H1 (cell line): ENCODE measurements around the gene C2CD5. TPM values are rescaled to one million over a fixed set of nuclear protein-coding genes. Genes with fewer than 3 reads are reported as not detected.

ENCODE experiments used
- CTCF ChIA-PET: fragments of 300-600 bp; sonication (Branson Sonifier 250); formaldehyde crosslinking; loops from one replicate; lab custom pipeline; 2021; ENCODE audit not compliant: partially characterized antibody; lab: Charles Lee
- POLR2A ChIA-PET: fragments of 300-600 bp; sonication (Branson Sonifier 250); formaldehyde crosslinking; loops from one replicate; lab custom pipeline; 2021; ENCODE audit warnings: inconsistent platforms; ENCODE audit not compliant: partially characterized antibody; lab: Charles Lee
- DNase-seq, 2 experiments: peaks; one replicate each; pipeline versions ENCODE4 v3.0.0 to v3.0.0-alpha.2; 2010 to 2022; ENCODE audit warnings: low spot score in 2 of 2, low read depth in 1 of 2, mixed read lengths in 1 of 2
- FAIRE-seq: peaks from 2 replicates; lab custom pipeline; 2011; peaks lifted over from hg19 to GRCh38; lab: Jason Lieb, UNC
- H2AFZ ChIP-seq: 2 replicates; pipeline ENCODE4 v1.8.1; 2012; ENCODE audit warnings: low read length, inconsistent platforms
- H2AK5ac ChIP-seq: 2 replicates; pipeline ENCODE4 v1.6.1; 2013; ENCODE audit warnings: low read depth, low read length
- H2BK120ac ChIP-seq: replicated peaks from 2 replicates; pipeline ENCODE3; 2013; ENCODE audit warnings: low read depth, low read length, inconsistent platforms
- H2BK12ac ChIP-seq: 2 replicates; pipeline ENCODE4 v1.6.1; 2013; ENCODE audit warnings: low read depth, low read length
- H2BK15ac ChIP-seq: 2 replicates; pipeline ENCODE4 v1.6.1; 2013; ENCODE audit warnings: low read length
- H2BK20ac ChIP-seq: 2 replicates; pipeline ENCODE4 v1.6.1; 2013; ENCODE audit warnings: low read length
- H2BK5ac ChIP-seq: 2 replicates; pipeline ENCODE4 v1.6.1; 2013; ENCODE audit warnings: low read depth, low read length
- H3K14ac ChIP-seq: 2 replicates; pipeline ENCODE4 v1.6.1; 2013; ENCODE audit warnings: inconsistent platforms; ENCODE audit not compliant: insufficient read length
- H3K18ac ChIP-seq: 2 replicates; pipeline ENCODE4 v1.6.1; 2013; ENCODE audit warnings: low read length; ENCODE audit errors: extremely low read depth
- H3K23ac ChIP-seq: 2 replicates; pipeline ENCODE4 v1.6.1; 2013; ENCODE audit warnings: inconsistent platforms; ENCODE audit not compliant: insufficient read length
- H3K23me2 ChIP-seq: 2 replicates; pipeline ENCODE4 v1.6.1; 2013; ENCODE audit warnings: low read depth, low read length
- H3K27ac ChIP-seq: 2 replicates; pipeline ENCODE4 v1.6.1; 2011; ENCODE audit warnings: low read depth, low read length, inconsistent platforms
- H3K27me3 ChIP-seq, 4 experiments: replicated peaks in 1 of 4; 1 replicate in 1 of 4; 2 replicates in 3 of 4; pipeline versions ENCODE4 v1.6.1 to v1.8.1; 2011 to 2013; ENCODE audit warnings: low read length in 3 of 4, mild to moderate bottlenecking in 3 of 4, inconsistent platforms in 2 of 4, mixed read lengths in 2 of 4, moderate library complexity in 1 of 4; ENCODE audit not compliant: control insufficient read depth in 3 of 4, insufficient read depth in 3 of 4; ENCODE audit errors: extremely low read depth in 1 of 4
- H3K36me3 ChIP-seq, 4 experiments: 2 replicates each; pipeline versions ENCODE4 v1.6.1 to v1.8.1; 2011 to 2013; ENCODE audit warnings: mild to moderate bottlenecking in 4 of 4, low read length in 3 of 4, moderate library complexity in 2 of 4, control low read depth in 1 of 4, inconsistent platforms in 1 of 4; ENCODE audit not compliant: insufficient read depth in 4 of 4, control insufficient read depth in 2 of 4
- H3K4ac ChIP-seq: replicated peaks from 2 replicates; pipeline ENCODE3; 2013; ENCODE audit warnings: low read length, low read depth, mixed read lengths, inconsistent platforms; ENCODE audit not compliant: insufficient read length
- H3K4me1 ChIP-seq, 4 experiments: replicated peaks in 1 of 4; 1 replicate in 1 of 4; 2 replicates in 3 of 4; pipeline versions ENCODE4 v1.6.1 to v1.8.1; 2011 to 2013; ENCODE audit warnings: low read length in 3 of 4, inconsistent platforms in 2 of 4, mixed read lengths in 1 of 4; ENCODE audit not compliant: insufficient read depth in 4 of 4, control insufficient read depth in 3 of 4
- H3K4me2 ChIP-seq, 2 experiments: 2 replicates each; pipeline versions ENCODE4 v1.6.1 to v1.8.1; 2011 to 2013; ENCODE audit warnings: low read depth in 2 of 2, low read length in 2 of 2, control low read depth in 1 of 2, inconsistent platforms in 1 of 2, mild to moderate bottlenecking in 1 of 2; ENCODE audit not compliant: insufficient read depth in 1 of 2
- H3K4me3 ChIP-seq, 4 experiments: fragments of 200-600, 300-600 bp in 1 of 4; sonication (generic), shearing (Covaris generic), sonication (Bioruptor Twin) in 1 of 4; 2 replicates each; pipeline versions ENCODE4 v1.5.1 to v1.8.1; 2011 to 2016; ENCODE audit warnings: low read length in 4 of 4, low read depth in 3 of 4, control low read depth in 2 of 4, inconsistent platforms in 2 of 4, mild to moderate bottlenecking in 2 of 4, mixed read lengths in 1 of 4, moderate library complexity in 1 of 4; ENCODE audit not compliant: insufficient read depth in 2 of 4; ENCODE audit errors: extremely low read depth in 1 of 4
- H3K56ac ChIP-seq: replicated peaks from 2 replicates; pipeline ENCODE3; 2013; ENCODE audit warnings: low read depth, mild to moderate bottlenecking, mixed read lengths, low read length, inconsistent platforms; ENCODE audit not compliant: insufficient read length
- H3K79me1 ChIP-seq: 2 replicates; pipeline ENCODE4 v1.6.1; 2013; ENCODE audit warnings: low read depth, low read length, control low read depth
- H3K79me2 ChIP-seq, 2 experiments: 2 replicates each; pipeline versions ENCODE4 v1.6.1 to v1.8.1; 2012 to 2013; ENCODE audit warnings: low read length in 2 of 2, mild to moderate bottlenecking in 2 of 2, inconsistent platforms in 1 of 2; ENCODE audit not compliant: insufficient read depth in 2 of 2, control insufficient read depth in 1 of 2
- H3K9ac ChIP-seq, 4 experiments: replicated peaks in 1 of 4; 1 replicate in 1 of 4; 2 replicates in 3 of 4; pipeline versions ENCODE4 v1.6.1 to v1.8.1; 2011 to 2013; ENCODE audit warnings: low read depth in 3 of 4, low read length in 3 of 4, control low read depth in 2 of 4, mild to moderate bottlenecking in 2 of 4, moderate library complexity in 2 of 4, inconsistent platforms in 1 of 4; ENCODE audit errors: extremely low read depth in 1 of 4
- H3K9me3 ChIP-seq, 2 experiments: 2 replicates each; pipeline versions ENCODE4 v1.6.1 to v1.8.1; 2012 to 2013; ENCODE audit warnings: mild to moderate bottlenecking in 2 of 2, moderate library complexity in 2 of 2, control low read depth in 1 of 2, inconsistent platforms in 1 of 2, low read depth in 1 of 2, low read length in 1 of 2, mixed read lengths in 1 of 2; ENCODE audit not compliant: insufficient read depth in 2 of 2
- H4K20me1 ChIP-seq, 2 experiments: replicated peaks in 1 of 2; 2 replicates each; pipeline versions ENCODE3 to v1.8.1; 2011 to 2013; ENCODE audit warnings: inconsistent platforms in 2 of 2, low read length in 2 of 2, mild to moderate bottlenecking in 1 of 2; ENCODE audit not compliant: insufficient read depth in 2 of 2, control insufficient read depth in 1 of 2
- H4K5ac ChIP-seq: 2 replicates; pipeline ENCODE4 v1.6.1; 2013; ENCODE audit warnings: low read length, low read depth, mixed read lengths, inconsistent platforms; ENCODE audit not compliant: insufficient read length
- H4K8ac ChIP-seq: 2 replicates; pipeline ENCODE4 v1.8.0; 2013; ENCODE audit warnings: mild to moderate bottlenecking, moderate library complexity, low read length, inconsistent platforms; ENCODE audit not compliant: insufficient read depth; ENCODE audit errors: extremely low read depth
- H4K91ac ChIP-seq: replicated peaks from 2 replicates; pipeline ENCODE3; 2013; ENCODE audit warnings: low read length, mixed read lengths, inconsistent platforms; ENCODE audit not compliant: insufficient read length
- CBX8 ChIP-seq: fragments of 300-800, 300-1000 bp; sonication (generic); IDR thresholded peaks from 2 replicates; pipeline ENCODE4 v1.7.1; 2016; ENCODE audit warnings: low read depth, low read length, borderline replicate concordance
- EP300 ChIP-seq, 2 experiments: IDR thresholded peaks; 1 replicate in 1 of 2; 2 replicates in 1 of 2; pipeline ENCODE4 v1.6.1; 2011 to 2012; ENCODE audit warnings: low read depth in 2 of 2, low read length in 2 of 2, mild to moderate bottlenecking in 2 of 2, borderline replicate concordance in 1 of 2, inconsistent platforms in 1 of 2, moderate library complexity in 1 of 2
- GABPA ChIP-seq: IDR thresholded peaks from 2 replicates; pipeline ENCODE4 v1.6.1; 2011; ENCODE audit warnings: mild to moderate bottlenecking, low read length, moderate library complexity, borderline replicate concordance; ENCODE audit not compliant: insufficient read depth
- NRF1 ChIP-seq: IDR thresholded peaks from 2 replicates; pipeline ENCODE4 v1.6.1; 2011; ENCODE audit warnings: mild to moderate bottlenecking, low read depth, low read length, improper control_type of control experiment
- POLR2AphosphoS5 ChIP-seq: IDR thresholded peaks from 2 replicates; pipeline ENCODE4 v1.6.1; 2011; ENCODE audit warnings: low read depth, low read length
- SP2 ChIP-seq: IDR thresholded peaks from 2 replicates; pipeline ENCODE4 v1.6.1; 2012; ENCODE audit warnings: mild to moderate bottlenecking, low read length, inconsistent platforms
- SRF ChIP-seq: IDR thresholded peaks from 2 replicates; pipeline ENCODE4 v1.6.1; 2011; ENCODE audit warnings: mild to moderate bottlenecking, low read depth, low read length, moderate library complexity
- TEAD4 ChIP-seq: IDR thresholded peaks from 2 replicates; pipeline ENCODE4 v1.6.1; 2012; ENCODE audit warnings: low read depth, low read length, inconsistent platforms, mixed read lengths
- WGBS, 2 experiments: shearing (Covaris generic) in 1 of 2; methylation state at CpG; one replicate each; pipeline versions ENCODE4 v1.1.6 to v1.1.7; 2013 to 2015; ENCODE audit warnings: low lambda C conversion rate in 2 of 2, mixed read lengths in 2 of 2, inconsistent platforms in 1 of 2, low coverage in 1 of 2, missing lambda C conversion rate in 1 of 2; ENCODE audit not compliant: insufficient replicate concordance in 2 of 2, insufficient coverage in 1 of 2, insufficient read length in 1 of 2; ENCODE audit errors: extremely low coverage in 1 of 2, missing lambda C conversion rate in 1 of 2; 5-methylcytosine and 5-hydroxymethylcytosine counted together
- polyA plus RNA-seq, 7 experiments: library from polyadenylated mRNA; depleted of rRNA in 3 of 7; stranded (reverse) in 5 of 7; unstranded in 2 of 7; fragments of >200 nt in 5 of 7; fragments of 200-250 nt in 2 of 7; gene quantifications; 1 replicate in 5 of 7; 2 replicates in 1 of 7; 4 replicates in 1 of 7; pipeline versions ENCODE4 v1.2.1 to v1.2.3, GENCODE V29; 2011 to 2013; ENCODE audit warnings: missing spikeins in 2 of 7, mixed read lengths in 2 of 7
- total RNA-seq: library from RNA; stranded (reverse); fragmentation: NEBNext Ultra II Directional; extraction: Animal tissue kit (Norgen Biotek cat#: 25700); gene quantifications from 2 replicates; pipeline ENCODE4 v1.2.1, GENCODE V29; 2021

Gene C2CD5
- total and polyA plus RNA-seq, 2 of the 8 experiments (the other 6 are each of a cell fraction or from before 2014, with no cell fraction given), result 21.9 to 45.9 TPM

DNA sequence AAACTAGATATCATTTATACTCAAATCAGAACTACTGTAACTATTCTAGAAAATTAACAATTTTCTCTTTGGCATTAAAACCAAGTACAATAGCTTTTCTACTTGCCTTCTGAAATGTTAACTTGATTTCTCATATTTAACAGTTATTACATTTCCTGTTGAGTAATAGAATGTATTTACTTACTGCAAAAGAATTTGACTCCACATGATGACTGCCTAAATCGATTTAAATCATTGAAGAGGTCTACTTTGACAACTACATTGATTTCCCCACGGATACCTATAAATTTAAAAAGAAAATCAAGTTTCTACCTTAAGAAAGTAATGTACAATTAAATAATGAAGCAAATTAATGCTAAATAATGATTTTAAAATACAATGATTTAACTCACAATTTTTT lies 18.9 kb downstream of the C2CD5 start:
- Histone ChIP-seq H4K20me1 (no peaks in the 10 kb centered on the region), H2BK20ac (no peak overlapping the region), H4K91ac (no peak overlapping the region), H3K36me3 (peaks cover 0 to 37% (median 11%) of the 10 kb centered on the region in 4 experiments; a peak in 6 of 8 replicates), H3K79me2 (no peaks in the 10 kb centered on the region), H2BK15ac (no peak overlapping the region), H3K23me2 (no peaks in the 10 kb centered on the region), H3K4ac (no peak overlapping the region), H3K14ac (no peak overlapping the region), H2BK12ac (no peak overlapping the region), H3K9me3 (no peaks in the 10 kb centered on the region), H4K8ac (no peak overlapping the region), H3K18ac (no peak overlapping the region)
- CTCF ChIA-PET, result interaction anchor here (0.7 to 1.2 kb wide), 2 partner anchors 105 to 557 kb away, joined by 3 read pairs; no protein-coding TSS in a partner anchor
- TF ChIP-seq NRF1 (no peak), CBX8 (no peak), EP300 (IDR thresholded peaks at IDR 0.05; ENCODE audit: borderline replicate concordance in 1 of 2, low read depth in 2 of 2, low read length in 2 of 2) (no peak), TEAD4 (no peak), POLR2AphosphoS5 (no peak), SRF (no peak), GABPA (no peak), SP2 (no peak)
- TF ChIP-seq, all 59 proteins: peak for 0
- Histone ChIP-seq H3K56ac (no peak overlapping the region), H3K9ac (no peak overlapping the region), H3K27ac (no peak overlapping the region), H2BK5ac (no peak overlapping the region), H2BK120ac (no peak overlapping the region), H2AK5ac (no peak overlapping the region), H3K23ac (no peak overlapping the region), H3K79me1 (no peaks in the 10 kb centered on the region), H3K4me3 (no peak overlapping the region), H4K5ac (no peak overlapping the region), H3K4me1 (no peaks in the 10 kb centered on the region), H2AFZ (no peak overlapping the region), H3K27me3 (no peaks in the 10 kb centered on the region), H3K4me2 (no peak overlapping the region)
- POLR2A ChIA-PET, result no interaction called here
- no peak for DNase-seq
- WGBS, 2 experiments, result 91% methylated on average over 2 of the region's 2 CpGs; no CpG with 5 or more reads in 1 of the 2 experiments
- no peak for FAIRE-seq
